Neural cell (in vitro differentiated cells): Measurements from ENCODE around the gene SNRNP40. TPM values are rescaled to one million over a fixed set of nuclear protein-coding genes. Genes with fewer than 3 reads are reported as not detected.

Experiments
- H2AFZ ChIP-seq: fragments of 200-600, 300-800 bp; sonication (generic), shearing (Covaris generic); 2 replicates; pipeline ENCODE4 v1.6.0; 2014; ENCODE audit warnings: low read depth, mild to moderate bottlenecking, antibody characterized with exemption, low read length, moderate library complexity
- H3F3A ChIP-seq: fragments of 200-600 bp; shearing (Covaris generic); 2 replicates; pipeline ENCODE4 v1.6.1; 2016; ENCODE audit warnings: mild to moderate bottlenecking, moderate library complexity, mixed read lengths, antibody characterized with exemption, low read length; ENCODE audit not compliant: insufficient read depth, poor library complexity, severe bottlenecking
- H3K27ac ChIP-seq: fragments of 200-600, 300-800 bp; sonication (generic), shearing (Covaris generic); 2 replicates; pipeline ENCODE4 v1.5.1; 2014; ENCODE audit warnings: mild to moderate bottlenecking, low read length, moderate library complexity
- H3K27me3 ChIP-seq: fragments of 300-800, 200-600 bp; sonication (generic), shearing (Covaris generic); 2 replicates; pipeline ENCODE4 v1.6.0; 2014; ENCODE audit warnings: mild to moderate bottlenecking, low read depth, low read length, moderate library complexity; ENCODE audit not compliant: insufficient read depth
- H3K36me3 ChIP-seq: fragments of 300-800, 200-600 bp; sonication (generic), shearing (Covaris generic); 2 replicates; pipeline ENCODE4 v1.5.1; 2014; ENCODE audit warnings: mild to moderate bottlenecking, antibody characterized with exemption, low read length, moderate library complexity; ENCODE audit not compliant: insufficient read depth
- H3K4me2 ChIP-seq: fragments of 300-800, 200-600 bp; sonication (generic), shearing (Covaris generic); 2 replicates; pipeline ENCODE4 v1.6.0; 2014; ENCODE audit warnings: mild to moderate bottlenecking, low read length
- H3K4me3 ChIP-seq: fragments of 300-800, 200-600 bp; sonication (generic), shearing (Covaris generic); 2 replicates; pipeline ENCODE4 v1.5.1; 2014; ENCODE audit warnings: mild to moderate bottlenecking, low read length, moderate library complexity
- H3K79me2 ChIP-seq: fragments of 200-600 bp; shearing (Covaris generic); replicated peaks from 2 replicates; pipeline ENCODE4 v1.6.0; 2014; ENCODE audit warnings: mild to moderate bottlenecking, low read length, moderate library complexity; ENCODE audit not compliant: insufficient read depth
- H3K9ac ChIP-seq: fragments of 300-800, 200-600 bp; sonication (generic), shearing (Covaris generic); 2 replicates; pipeline ENCODE4 v1.6.1; 2016; ENCODE audit warnings: mild to moderate bottlenecking, low read length, mixed read lengths
- H3K9me2 ChIP-seq: fragments of 200-600 bp; shearing (Covaris generic); 2 replicates; pipeline ENCODE4 v1.6.1; 2016; ENCODE audit warnings: mild to moderate bottlenecking, low read length, mixed read lengths; ENCODE audit not compliant: insufficient read depth
- H3K9me3 ChIP-seq: fragments of 200-600, 300-800 bp; sonication (generic), shearing (Covaris generic); 2 replicates; pipeline ENCODE4 v1.6.1; 2016; ENCODE audit warnings: mild to moderate bottlenecking, mixed run types, low read length, moderate library complexity, mixed read lengths
- H4K20me1 ChIP-seq: fragments of 200-600 bp; shearing (Covaris generic); 2 replicates; pipeline ENCODE4 v1.6.1; 2016; ENCODE audit warnings: mild to moderate bottlenecking, mixed run types; ENCODE audit not compliant: insufficient read depth
- EP300 ChIP-seq: fragments of 450-650 bp; conservative IDR thresholded peaks from 2 replicates; pipeline ENCODE4 v1.6.1; 2014; ENCODE audit warnings: antibody characterized with exemption, mild to moderate bottlenecking, moderate library complexity; ENCODE audit not compliant: poor library complexity, severe bottlenecking
- EZH2 ChIP-seq: fragments of 200-600, 300-800 bp; shearing (Covaris generic), sonication (generic); IDR thresholded peaks from 2 replicates; pipeline ENCODE4 v1.6.1; 2014; ENCODE audit warnings: antibody characterized with exemption, low read length, borderline replicate concordance, mild to moderate bottlenecking; ENCODE audit not compliant: insufficient read depth, poor library complexity, severe bottlenecking
- MXI1 ChIP-seq: fragments of 450-650 bp; conservative IDR thresholded peaks from 2 replicates; pipeline ENCODE4 v1.6.1; 2014; ENCODE audit warnings: antibody characterized with exemption, mild to moderate bottlenecking; ENCODE audit not compliant: poor library complexity, severe bottlenecking
- POLR2AphosphoS5 ChIP-seq: IDR thresholded peaks from 2 replicates; pipeline ENCODE4 v1.6.1; 2012
- RAD21 ChIP-seq: fragments of 450-650 bp; conservative IDR thresholded peaks from 2 replicates; pipeline ENCODE4 v1.6.1; 2014; ENCODE audit warnings: antibody characterized with exemption, mild to moderate bottlenecking, moderate library complexity
- SMC3 ChIP-seq: fragments of 450-650 bp; conservative IDR thresholded peaks from 2 replicates; pipeline ENCODE4 v1.6.1; 2014; ENCODE audit warnings: antibody characterized with exemption, mild to moderate bottlenecking, moderate library complexity; ENCODE audit not compliant: poor library complexity
- TAF1 ChIP-seq: IDR thresholded peaks from 2 replicates; pipeline ENCODE4 v1.6.1; 2012; ENCODE audit warnings: low read depth
- polyA plus RNA-seq: library from polyadenylated mRNA; depleted of rRNA; stranded (reverse); fragments of >200 nt; gene quantifications from 2 replicates; pipeline ENCODE4 v1.2.3, GENCODE V29; 2014
- TF ChIP-seq, protein P1 (sequence below): fragments of 450-650 bp; IDR thresholded peaks from 2 replicates; pipeline ENCODE4 v1.5.1; 2014; ENCODE audit warnings: antibody characterized with exemption, mild to moderate bottlenecking, moderate library complexity; ENCODE audit not compliant: poor library complexity, severe bottlenecking
- TF ChIP-seq, protein P2 (sequence below): IDR thresholded peaks from 2 replicates; pipeline ENCODE4 v1.6.1; 2012; ENCODE audit warnings: borderline replicate concordance

Gene SNRNP40
- polyA plus RNA-seq, 1 donor from 2014 or later, result 87.2 TPM

- TF ChIP-seq EP300, result no peak
- TF ChIP-seq RAD21, result no peak
- TF ChIP-seq EZH2, result no peak
- no peak for TF ChIP-seq SMC3
- TF ChIP-seq, protein P1, sequence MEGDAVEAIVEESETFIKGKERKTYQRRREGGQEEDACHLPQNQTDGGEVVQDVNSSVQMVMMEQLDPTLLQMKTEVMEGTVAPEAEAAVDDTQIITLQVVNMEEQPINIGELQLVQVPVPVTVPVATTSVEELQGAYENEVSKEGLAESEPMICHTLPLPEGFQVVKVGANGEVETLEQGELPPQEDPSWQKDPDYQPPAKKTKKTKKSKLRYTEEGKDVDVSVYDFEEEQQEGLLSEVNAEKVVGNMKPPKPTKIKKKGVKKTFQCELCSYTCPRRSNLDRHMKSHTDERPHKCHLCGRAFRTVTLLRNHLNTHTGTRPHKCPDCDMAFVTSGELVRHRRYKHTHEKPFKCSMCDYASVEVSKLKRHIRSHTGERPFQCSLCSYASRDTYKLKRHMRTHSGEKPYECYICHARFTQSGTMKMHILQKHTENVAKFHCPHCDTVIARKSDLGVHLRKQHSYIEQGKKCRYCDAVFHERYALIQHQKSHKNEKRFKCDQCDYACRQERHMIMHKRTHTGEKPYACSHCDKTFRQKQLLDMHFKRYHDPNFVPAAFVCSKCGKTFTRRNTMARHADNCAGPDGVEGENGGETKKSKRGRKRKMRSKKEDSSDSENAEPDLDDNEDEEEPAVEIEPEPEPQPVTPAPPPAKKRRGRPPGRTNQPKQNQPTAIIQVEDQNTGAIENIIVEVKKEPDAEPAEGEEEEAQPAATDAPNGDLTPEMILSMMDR, result no peak
- no peak for TF ChIP-seq TAF1
- TF ChIP-seq, protein P2, sequence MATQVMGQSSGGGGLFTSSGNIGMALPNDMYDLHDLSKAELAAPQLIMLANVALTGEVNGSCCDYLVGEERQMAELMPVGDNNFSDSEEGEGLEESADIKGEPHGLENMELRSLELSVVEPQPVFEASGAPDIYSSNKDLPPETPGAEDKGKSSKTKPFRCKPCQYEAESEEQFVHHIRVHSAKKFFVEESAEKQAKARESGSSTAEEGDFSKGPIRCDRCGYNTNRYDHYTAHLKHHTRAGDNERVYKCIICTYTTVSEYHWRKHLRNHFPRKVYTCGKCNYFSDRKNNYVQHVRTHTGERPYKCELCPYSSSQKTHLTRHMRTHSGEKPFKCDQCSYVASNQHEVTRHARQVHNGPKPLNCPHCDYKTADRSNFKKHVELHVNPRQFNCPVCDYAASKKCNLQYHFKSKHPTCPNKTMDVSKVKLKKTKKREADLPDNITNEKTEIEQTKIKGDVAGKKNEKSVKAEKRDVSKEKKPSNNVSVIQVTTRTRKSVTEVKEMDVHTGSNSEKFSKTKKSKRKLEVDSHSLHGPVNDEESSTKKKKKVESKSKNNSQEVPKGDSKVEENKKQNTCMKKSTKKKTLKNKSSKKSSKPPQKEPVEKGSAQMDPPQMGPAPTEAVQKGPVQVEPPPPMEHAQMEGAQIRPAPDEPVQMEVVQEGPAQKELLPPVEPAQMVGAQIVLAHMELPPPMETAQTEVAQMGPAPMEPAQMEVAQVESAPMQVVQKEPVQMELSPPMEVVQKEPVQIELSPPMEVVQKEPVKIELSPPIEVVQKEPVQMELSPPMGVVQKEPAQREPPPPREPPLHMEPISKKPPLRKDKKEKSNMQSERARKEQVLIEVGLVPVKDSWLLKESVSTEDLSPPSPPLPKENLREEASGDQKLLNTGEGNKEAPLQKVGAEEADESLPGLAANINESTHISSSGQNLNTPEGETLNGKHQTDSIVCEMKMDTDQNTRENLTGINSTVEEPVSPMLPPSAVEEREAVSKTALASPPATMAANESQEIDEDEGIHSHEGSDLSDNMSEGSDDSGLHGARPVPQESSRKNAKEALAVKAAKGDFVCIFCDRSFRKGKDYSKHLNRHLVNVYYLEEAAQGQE, result no peak
- no peak for TF ChIP-seq MXI1
- TF ChIP-seq POLR2AphosphoS5, result no peak
- Histone ChIP-seq H3K27me3 (no peaks in the 10 kb centered on the region), H3K9me3 (no peaks in the 10 kb centered on the region), H3K36me3 (no peaks in the 10 kb centered on the region), H3K9me2 (no peaks in the 10 kb centered on the region), H2AFZ (no peak overlapping the region), H4K20me1 (no peaks in the 10 kb centered on the region), H3K9ac (no peak overlapping the region), H3K4me3 (no peak overlapping the region), H3K27ac (no peak overlapping the region), H3K79me2 (no peaks in the 10 kb centered on the region), H3K4me2 (no peak overlapping the region), H3F3A (no peaks in the 10 kb centered on the region)
Observed at GRCh38 chr1:31261916-31262315, 34.7 kb downstream of the SNRNP40 start.

GRCh38 chr1:31259746-31260145 is 36.8 kb downstream of the SNRNP40 start:
- H3K9me3 ChIP-seq, result no peaks in the 10 kb centered on the region
- no peaks in the 10 kb centered on the region for H3K79me2 ChIP-seq
- no peaks in the 10 kb centered on the region for H3K27me3 ChIP-seq
- no peaks in the 10 kb centered on the region for H3K36me3 ChIP-seq
- no peak overlapping the region for H3K4me3 ChIP-seq
- H3K9ac ChIP-seq, result no peak overlapping the region
- H3K4me2 ChIP-seq, result no peak overlapping the region
- TF ChIP-seq, protein P1, result no peak
- TF ChIP-seq EP300 (no peak), MXI1 (no peak), SMC3 (no peak), RAD21 (no peak), TAF1 (no peak), POLR2AphosphoS5 (no peak), EZH2 (no peak)
- TF ChIP-seq, protein P2, result no peak
- H2AFZ ChIP-seq, result no peak overlapping the region
- H3F3A ChIP-seq, result no peaks in the 10 kb centered on the region
- H3K27ac ChIP-seq, result no peak overlapping the region
- H4K20me1 ChIP-seq, result no peaks in the 10 kb centered on the region
- no peaks in the 10 kb centered on the region for H3K9me2 ChIP-seq
